ENCODE results near the gene ZNF708. TPM values are rescaled to one million over a fixed set of nuclear protein-coding genes. Genes with fewer than 3 reads are reported as not detected.
A peak's percentile ranks its signal among the peaks of the same experiment; 100 is the strongest.

The ZNF708 gene
- total and polyA plus RNA-seq, 2 of the 13 experiments (the other 11 are each of a cell fraction or from before 2014, with no cell fraction given): 1.8 to 5.2 TPM

GRCh38 chr19:21328885-21329605 is at the start of gene ZNF708 (continued):
- TF ChIP-seq ZNF646 (CRISPR knock-in tag; IDR thresholded peaks at IDR 0.05) (no peak), SKI (IDR thresholded peaks at IDR 0.05; ENCODE audit: partially characterized antibody) (peak; percentile 29), NFE2 (CRISPR knock-in tag; IDR thresholded peaks at IDR 0.05) (no peak), ZNF143 (CRISPR knock-in tag; IDR thresholded peaks at IDR 0.05) (0 out of 2 replicates have a peak, but pooled peaks have one; percentile 43), ZNF225 (CRISPR knock-in tag; IDR thresholded peaks at IDR 0.05) (peak; percentile 46; the same call in 1 of the 2 replicates), MAF1 (CRISPR knock-in tag; IDR thresholded peaks at IDR 0.05; ENCODE audit: borderline replicate concordance) (no peak), ZKSCAN5 (CRISPR knock-in tag; IDR thresholded peaks at IDR 0.05) (no peak), ZNF512 (CRISPR knock-in tag; IDR thresholded peaks at IDR 0.05) (no peak), THAP8 (CRISPR knock-in tag; IDR thresholded peaks at IDR 0.05; ENCODE audit: borderline replicate concordance) (no peak), TOE1 (CRISPR knock-in tag; IDR thresholded peaks at IDR 0.05) (no peak), HDAC2 (CRISPR knock-in tag; IDR thresholded peaks at IDR 0.05) (no peak), ZNF597 (CRISPR knock-in tag; IDR thresholded peaks at IDR 0.05) (no peak), PAWR (CRISPR knock-in tag; IDR thresholded peaks at IDR 0.05; ENCODE audit: borderline replicate concordance) (no peak), HINFP (CRISPR knock-in tag; IDR thresholded peaks at IDR 0.05; ENCODE audit: low read depth) (no peak)
